Measurements from ENCODE around the gene WDR5. TPM values are rescaled to one million over a fixed set of nuclear protein-coding genes. Genes with fewer than 3 reads are reported as not detected.

The WDR5 gene
- total and polyA plus RNA-seq, 2 experiments from 2014 or later: 37.0 to 56.6 TPM

DNA sequence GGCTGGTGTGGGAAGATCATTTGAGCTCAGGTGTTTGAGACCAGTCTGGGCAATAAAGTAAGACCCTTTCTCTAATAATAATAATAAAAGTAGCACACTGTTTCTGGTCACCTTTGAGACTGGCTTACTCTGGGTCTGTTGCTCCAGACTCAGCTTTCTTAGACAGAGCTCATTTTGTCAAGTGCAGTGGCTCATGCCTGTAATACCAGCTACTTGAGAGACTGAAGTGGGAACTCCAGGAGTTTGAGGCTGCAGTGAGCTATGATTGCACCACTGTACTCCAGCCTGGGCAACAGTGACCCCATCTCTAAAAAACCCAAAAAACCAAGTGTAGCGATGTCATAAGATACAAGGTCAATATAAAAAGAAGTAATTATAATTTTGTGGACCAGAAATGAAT lies 64.8 kb downstream of the WDR5 start:
- H3K4me1 Mint-ChIP-seq: peaks cover 11% of the 10 kb centered on the region
- H3K79me2 ChIP-seq (replicated peaks; ENCODE audit: insufficient read depth): no peaks in the 10 kb centered on the region
- H2AFZ ChIP-seq: no peak overlapping the region
- H3K4me1 ChIP-seq (ENCODE audit: insufficient read depth): 0 out of 2 replicates have a peak, but pooled peaks cover 6% of the 10 kb centered on the region
- no peak overlapping the region for H3K27ac Mint-ChIP-seq
- no peaks in the 10 kb centered on the region for H4K20me1 ChIP-seq (replicated peaks; ENCODE audit: insufficient read depth)
- no peak overlapping the region for H3K27ac ChIP-seq (ENCODE audit: low read depth)
- H3K4me3 Mint-ChIP-seq: no peak overlapping the region
- no peaks in the 10 kb centered on the region for H3K36me3 Mint-ChIP-seq (ENCODE audit: low read depth)
- no peaks in the 10 kb centered on the region; the same call in 2 of the 3 replicates for H3K9me3 Mint-ChIP-seq
- H3K4me3 ChIP-seq: no peak overlapping the region
- no peaks in the 10 kb centered on the region for H3F3A ChIP-seq (replicated peaks; ENCODE audit: low read depth)
- ATAC-seq (no peak), DNase-seq (ENCODE audit: low spot score) (no peak)
- no peaks in the 10 kb centered on the region for H3K9me2 ChIP-seq (ENCODE audit: insufficient read depth)
- peaks cover 3% of the 10 kb centered on the region for H3K27me3 Mint-ChIP-seq (ENCODE audit: insufficient read depth, low read depth, poor library complexity)
- TF ChIP-seq, protein P1, sequence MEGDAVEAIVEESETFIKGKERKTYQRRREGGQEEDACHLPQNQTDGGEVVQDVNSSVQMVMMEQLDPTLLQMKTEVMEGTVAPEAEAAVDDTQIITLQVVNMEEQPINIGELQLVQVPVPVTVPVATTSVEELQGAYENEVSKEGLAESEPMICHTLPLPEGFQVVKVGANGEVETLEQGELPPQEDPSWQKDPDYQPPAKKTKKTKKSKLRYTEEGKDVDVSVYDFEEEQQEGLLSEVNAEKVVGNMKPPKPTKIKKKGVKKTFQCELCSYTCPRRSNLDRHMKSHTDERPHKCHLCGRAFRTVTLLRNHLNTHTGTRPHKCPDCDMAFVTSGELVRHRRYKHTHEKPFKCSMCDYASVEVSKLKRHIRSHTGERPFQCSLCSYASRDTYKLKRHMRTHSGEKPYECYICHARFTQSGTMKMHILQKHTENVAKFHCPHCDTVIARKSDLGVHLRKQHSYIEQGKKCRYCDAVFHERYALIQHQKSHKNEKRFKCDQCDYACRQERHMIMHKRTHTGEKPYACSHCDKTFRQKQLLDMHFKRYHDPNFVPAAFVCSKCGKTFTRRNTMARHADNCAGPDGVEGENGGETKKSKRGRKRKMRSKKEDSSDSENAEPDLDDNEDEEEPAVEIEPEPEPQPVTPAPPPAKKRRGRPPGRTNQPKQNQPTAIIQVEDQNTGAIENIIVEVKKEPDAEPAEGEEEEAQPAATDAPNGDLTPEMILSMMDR (conservative IDR thresholded peaks at IDR 0.05; ENCODE audit: low read depth in 2 of 2): no peak
- TF ChIP-seq, protein P2, sequence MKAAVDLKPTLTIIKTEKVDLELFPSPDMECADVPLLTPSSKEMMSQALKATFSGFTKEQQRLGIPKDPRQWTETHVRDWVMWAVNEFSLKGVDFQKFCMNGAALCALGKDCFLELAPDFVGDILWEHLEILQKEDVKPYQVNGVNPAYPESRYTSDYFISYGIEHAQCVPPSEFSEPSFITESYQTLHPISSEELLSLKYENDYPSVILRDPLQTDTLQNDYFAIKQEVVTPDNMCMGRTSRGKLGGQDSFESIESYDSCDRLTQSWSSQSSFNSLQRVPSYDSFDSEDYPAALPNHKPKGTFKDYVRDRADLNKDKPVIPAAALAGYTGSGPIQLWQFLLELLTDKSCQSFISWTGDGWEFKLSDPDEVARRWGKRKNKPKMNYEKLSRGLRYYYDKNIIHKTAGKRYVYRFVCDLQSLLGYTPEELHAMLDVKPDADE (IDR thresholded peaks at IDR 0.05): no peak
- no peak for TF ChIP-seq STAT1 (IDR thresholded peaks at IDR 0.05; ENCODE audit: unreplicated experiment)
- TF ChIP-seq, protein P3, sequence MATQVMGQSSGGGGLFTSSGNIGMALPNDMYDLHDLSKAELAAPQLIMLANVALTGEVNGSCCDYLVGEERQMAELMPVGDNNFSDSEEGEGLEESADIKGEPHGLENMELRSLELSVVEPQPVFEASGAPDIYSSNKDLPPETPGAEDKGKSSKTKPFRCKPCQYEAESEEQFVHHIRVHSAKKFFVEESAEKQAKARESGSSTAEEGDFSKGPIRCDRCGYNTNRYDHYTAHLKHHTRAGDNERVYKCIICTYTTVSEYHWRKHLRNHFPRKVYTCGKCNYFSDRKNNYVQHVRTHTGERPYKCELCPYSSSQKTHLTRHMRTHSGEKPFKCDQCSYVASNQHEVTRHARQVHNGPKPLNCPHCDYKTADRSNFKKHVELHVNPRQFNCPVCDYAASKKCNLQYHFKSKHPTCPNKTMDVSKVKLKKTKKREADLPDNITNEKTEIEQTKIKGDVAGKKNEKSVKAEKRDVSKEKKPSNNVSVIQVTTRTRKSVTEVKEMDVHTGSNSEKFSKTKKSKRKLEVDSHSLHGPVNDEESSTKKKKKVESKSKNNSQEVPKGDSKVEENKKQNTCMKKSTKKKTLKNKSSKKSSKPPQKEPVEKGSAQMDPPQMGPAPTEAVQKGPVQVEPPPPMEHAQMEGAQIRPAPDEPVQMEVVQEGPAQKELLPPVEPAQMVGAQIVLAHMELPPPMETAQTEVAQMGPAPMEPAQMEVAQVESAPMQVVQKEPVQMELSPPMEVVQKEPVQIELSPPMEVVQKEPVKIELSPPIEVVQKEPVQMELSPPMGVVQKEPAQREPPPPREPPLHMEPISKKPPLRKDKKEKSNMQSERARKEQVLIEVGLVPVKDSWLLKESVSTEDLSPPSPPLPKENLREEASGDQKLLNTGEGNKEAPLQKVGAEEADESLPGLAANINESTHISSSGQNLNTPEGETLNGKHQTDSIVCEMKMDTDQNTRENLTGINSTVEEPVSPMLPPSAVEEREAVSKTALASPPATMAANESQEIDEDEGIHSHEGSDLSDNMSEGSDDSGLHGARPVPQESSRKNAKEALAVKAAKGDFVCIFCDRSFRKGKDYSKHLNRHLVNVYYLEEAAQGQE (IDR thresholded peaks at IDR 0.05; ENCODE audit: unreplicated experiment): no peak
- no peaks in the 10 kb centered on the region for H3K27me3 ChIP-seq (ENCODE audit: insufficient read depth)
- no peaks in the 10 kb centered on the region for H3K36me3 ChIP-seq (ENCODE audit: insufficient read depth)
- H3K4me2 ChIP-seq: no peak overlapping the region

DNA sequence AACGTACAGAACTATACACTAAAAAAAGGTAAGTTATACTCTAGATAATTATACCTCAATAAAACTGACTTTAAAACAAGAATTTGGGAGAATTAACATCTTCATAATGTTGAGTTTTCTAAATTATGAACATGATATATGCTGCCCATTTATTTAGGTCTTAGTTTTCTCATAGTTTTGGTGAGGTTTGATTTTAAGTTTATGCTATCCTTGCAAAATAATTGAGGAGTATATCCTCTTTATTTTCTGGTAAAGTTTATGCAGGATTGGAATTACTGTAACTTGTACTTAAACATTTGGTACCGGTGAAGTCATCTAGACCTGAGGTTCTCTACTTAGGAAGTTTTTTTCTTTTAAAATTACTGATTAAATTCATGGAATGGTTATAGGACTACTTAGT lies 67.3 kb downstream of the WDR5 start:
- Histone ChIP-seq H3K27ac (ENCODE audit: low read depth) (no peak overlapping the region), H3K9me2 (ENCODE audit: insufficient read depth) (no peaks in the 10 kb centered on the region), H3K4me1 (ENCODE audit: insufficient read depth) (0 out of 2 replicates have a peak, but pooled peaks cover 6% of the 10 kb centered on the region), H3F3A (replicated peaks; ENCODE audit: low read depth) (no peaks in the 10 kb centered on the region), H3K79me2 (replicated peaks; ENCODE audit: insufficient read depth) (no peaks in the 10 kb centered on the region), H3K27me3 (ENCODE audit: insufficient read depth) (no peaks in the 10 kb centered on the region), H3K36me3 (ENCODE audit: insufficient read depth) (no peaks in the 10 kb centered on the region), H3K4me3 (no peak overlapping the region), H2AFZ (no peak overlapping the region), H3K4me2 (no peak overlapping the region), H4K20me1 (replicated peaks; ENCODE audit: insufficient read depth) (no peaks in the 10 kb centered on the region)
- no peak for DNase-seq (ENCODE audit: low spot score)
- Mint-ChIP-seq H3K4me3 (no peak overlapping the region), H3K27me3 (ENCODE audit: insufficient read depth, low read depth, poor library complexity) (peaks cover 2% of the 10 kb centered on the region), H3K9me3 (no peaks in the 10 kb centered on the region; the same call in 1 of the 3 replicates), H3K4me1 (peaks cover 11% of the 10 kb centered on the region), H3K27ac (no peak overlapping the region), H3K36me3 (ENCODE audit: low read depth) (no peaks in the 10 kb centered on the region)
- ATAC-seq: no peak
- TF ChIP-seq, protein P1 (conservative IDR thresholded peaks at IDR 0.05; ENCODE audit: low read depth in 2 of 2): no peak
- TF ChIP-seq, protein P3 (IDR thresholded peaks at IDR 0.05; ENCODE audit: unreplicated experiment): no peak
- TF ChIP-seq POLR2AphosphoS5 (IDR thresholded peaks at IDR 0.05; ENCODE audit: low read depth) (no peak), CREB1 (CRISPR knock-in tag; IDR thresholded peaks at IDR 0.05; ENCODE audit: low read depth) (no peak), ZNF114 (CRISPR knock-in tag; IDR thresholded peaks at IDR 0.05) (no peak), EZH2phosphoT487 (IDR thresholded peaks at IDR 0.05; ENCODE audit: unreplicated experiment) (no peak), EZH2 (IDR thresholded peaks at IDR 0.05; ENCODE audit: low read depth, unreplicated experiment) (no peak), STAT1 (IDR thresholded peaks at IDR 0.05; ENCODE audit: unreplicated experiment) (no peak)
- TF ChIP-seq, protein P2 (IDR thresholded peaks at IDR 0.05): no peak
